ENCODE data around the gene KMT5B.

KMT5B gene

DNA sequence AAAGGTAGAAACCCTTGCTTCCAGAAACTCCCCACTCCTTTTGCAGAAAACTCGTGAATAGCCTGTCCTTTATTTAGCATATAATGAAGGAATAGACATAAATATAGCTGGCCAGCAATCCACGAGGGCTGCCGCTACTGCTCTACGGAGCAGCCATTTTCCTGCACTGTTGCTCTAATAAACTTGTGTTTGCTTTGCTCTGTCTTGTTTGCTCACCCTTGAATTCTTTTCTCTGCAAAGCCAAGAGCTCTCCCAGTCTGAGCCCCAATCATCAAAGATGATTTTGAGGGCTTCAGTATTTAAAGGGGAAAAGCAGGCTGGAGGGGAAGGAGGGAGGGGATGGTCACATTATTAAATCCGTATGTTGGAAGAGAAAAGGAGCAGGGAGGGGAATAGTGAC is 75.3 kb downstream of the KMT5B start (continued):
- TF ChIP-seq, protein P1, sequence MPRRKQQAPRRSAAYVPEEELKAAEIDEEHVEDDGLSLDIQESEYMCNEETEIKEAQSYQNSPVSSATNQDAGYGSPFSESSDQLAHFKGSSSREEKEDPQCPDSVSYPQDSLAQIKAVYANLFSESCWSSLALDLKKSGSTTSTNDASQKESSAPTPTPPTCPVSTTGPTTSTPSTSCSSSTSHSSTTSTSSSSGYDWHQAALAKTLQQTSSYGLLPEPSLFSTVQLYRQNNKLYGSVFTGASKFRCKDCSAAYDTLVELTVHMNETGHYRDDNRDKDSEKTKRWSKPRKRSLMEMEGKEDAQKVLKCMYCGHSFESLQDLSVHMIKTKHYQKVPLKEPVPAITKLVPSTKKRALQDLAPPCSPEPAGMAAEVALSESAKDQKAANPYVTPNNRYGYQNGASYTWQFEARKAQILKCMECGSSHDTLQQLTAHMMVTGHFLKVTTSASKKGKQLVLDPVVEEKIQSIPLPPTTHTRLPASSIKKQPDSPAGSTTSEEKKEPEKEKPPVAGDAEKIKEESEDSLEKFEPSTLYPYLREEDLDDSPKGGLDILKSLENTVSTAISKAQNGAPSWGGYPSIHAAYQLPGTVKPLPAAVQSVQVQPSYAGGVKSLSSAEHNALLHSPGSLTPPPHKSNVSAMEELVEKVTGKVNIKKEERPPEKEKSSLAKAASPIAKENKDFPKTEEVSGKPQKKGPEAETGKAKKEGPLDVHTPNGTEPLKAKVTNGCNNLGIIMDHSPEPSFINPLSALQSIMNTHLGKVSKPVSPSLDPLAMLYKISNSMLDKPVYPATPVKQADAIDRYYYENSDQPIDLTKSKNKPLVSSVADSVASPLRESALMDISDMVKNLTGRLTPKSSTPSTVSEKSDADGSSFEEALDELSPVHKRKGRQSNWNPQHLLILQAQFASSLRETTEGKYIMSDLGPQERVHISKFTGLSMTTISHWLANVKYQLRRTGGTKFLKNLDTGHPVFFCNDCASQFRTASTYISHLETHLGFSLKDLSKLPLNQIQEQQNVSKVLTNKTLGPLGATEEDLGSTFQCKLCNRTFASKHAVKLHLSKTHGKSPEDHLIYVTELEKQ (tag by site-specific recombination; IDR thresholded peaks at IDR 0.05; ENCODE audit: borderline replicate concordance): no peak
- TF ChIP-seq ZFP37 (tag by site-specific recombination; IDR thresholded peaks at IDR 0.05) (no peak), ZNF660 (tag by site-specific recombination; IDR thresholded peaks at IDR 0.05) (no peak)
- TF ChIP-seq, protein P2, sequence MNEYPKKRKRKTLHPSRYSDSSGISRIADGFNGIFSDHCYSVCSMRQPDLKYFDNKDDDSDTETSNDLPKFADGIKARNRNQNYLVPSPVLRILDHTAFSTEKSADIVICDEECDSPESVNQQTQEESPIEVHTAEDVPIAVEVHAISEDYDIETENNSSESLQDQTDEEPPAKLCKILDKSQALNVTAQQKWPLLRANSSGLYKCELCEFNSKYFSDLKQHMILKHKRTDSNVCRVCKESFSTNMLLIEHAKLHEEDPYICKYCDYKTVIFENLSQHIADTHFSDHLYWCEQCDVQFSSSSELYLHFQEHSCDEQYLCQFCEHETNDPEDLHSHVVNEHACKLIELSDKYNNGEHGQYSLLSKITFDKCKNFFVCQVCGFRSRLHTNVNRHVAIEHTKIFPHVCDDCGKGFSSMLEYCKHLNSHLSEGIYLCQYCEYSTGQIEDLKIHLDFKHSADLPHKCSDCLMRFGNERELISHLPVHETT (tag by site-specific recombination; IDR thresholded peaks at IDR 0.05): no peak

DNA sequence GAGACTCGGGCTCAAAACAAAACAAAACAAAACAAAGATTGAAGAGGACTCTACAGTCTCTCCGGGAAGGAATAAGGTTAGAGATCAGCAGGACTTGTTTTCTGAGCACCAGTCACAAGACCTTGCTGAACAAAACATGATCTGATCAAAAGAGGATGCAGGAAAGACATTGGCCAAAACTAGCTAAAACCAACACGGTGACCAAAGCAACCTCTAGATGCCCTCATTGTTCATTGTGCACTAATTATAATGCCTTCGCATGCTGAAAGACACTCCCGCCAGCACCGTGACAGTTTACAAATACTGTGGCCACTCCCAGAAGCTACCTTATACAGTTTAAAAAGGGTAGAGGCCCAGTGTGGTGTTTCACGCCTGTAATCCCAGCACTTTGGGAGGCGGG is 76.2 kb downstream of the KMT5B start:
- no peaks in the 10 kb centered on the region for H3K9me3 ChIP-seq (ENCODE audit: control insufficient read depth, insufficient read depth, low read depth, low read length)
- H3K4me1 ChIP-seq (ENCODE audit: control insufficient read depth, insufficient read depth, low read length): no peaks in the 10 kb centered on the region
- H3K36me3 ChIP-seq (ENCODE audit: control insufficient read depth in 2 of 2, insufficient read depth in 1 of 2, low read length in 2 of 2): no peaks in the 10 kb centered on the region
- CTCF ChIA-PET: interaction anchor here (0.6 kb wide), 1 partner anchor 11 kb away, joined by 3 read pairs; no protein-coding TSS in a partner anchor
- H3K27ac ChIP-seq (ENCODE audit: extremely low read depth, low read depth, low read length): no peak overlapping the region
- H3K4me3 ChIP-seq (ENCODE audit: low read depth, low read length): no peak overlapping the region
- TF ChIP-seq, protein P3, sequence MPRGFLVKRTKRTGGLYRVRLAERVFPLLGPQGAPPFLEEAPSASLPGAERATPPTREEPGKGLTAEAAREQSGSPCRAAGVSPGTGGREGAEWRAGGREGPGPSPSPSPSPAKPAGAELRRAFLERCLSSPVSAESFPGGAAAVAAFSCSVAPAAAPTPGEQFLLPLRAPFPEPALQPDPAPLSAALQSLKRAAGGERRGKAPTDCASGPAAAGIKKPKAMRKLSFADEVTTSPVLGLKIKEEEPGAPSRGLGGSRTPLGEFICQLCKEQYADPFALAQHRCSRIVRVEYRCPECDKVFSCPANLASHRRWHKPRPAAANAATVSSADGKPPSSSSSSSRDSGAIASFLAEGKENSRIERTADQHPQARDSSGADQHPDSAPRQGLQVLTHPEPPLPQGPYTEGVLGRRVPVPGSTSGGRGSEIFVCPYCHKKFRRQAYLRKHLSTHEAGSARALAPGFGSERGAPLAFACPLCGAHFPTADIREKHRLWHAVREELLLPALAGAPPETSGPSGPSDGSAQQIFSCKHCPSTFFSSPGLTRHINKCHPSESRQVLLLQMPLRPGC (tag by site-specific recombination; IDR thresholded peaks at IDR 0.05): no peak
- TF ChIP-seq OVOL3 (tag by site-specific recombination; IDR thresholded peaks at IDR 0.05) (no peak), SP7 (tag by site-specific recombination; IDR thresholded peaks at IDR 0.05) (no peak), ZNF23 (tag by site-specific recombination; IDR thresholded peaks at IDR 0.05; ENCODE audit: borderline replicate concordance) (no peak), ZNF138 (tag by site-specific recombination; IDR thresholded peaks at IDR 0.05; ENCODE audit: borderline replicate concordance) (no peak), SP2 (tag by site-specific recombination; IDR thresholded peaks at IDR 0.05) (no peak), ZNF311 (tag by site-specific recombination; IDR thresholded peaks at IDR 0.05; ENCODE audit: borderline replicate concordance) (no peak), ZFP69B (tag by site-specific recombination; IDR thresholded peaks at IDR 0.05) (no peak)
- TF ChIP-seq, protein P4, sequence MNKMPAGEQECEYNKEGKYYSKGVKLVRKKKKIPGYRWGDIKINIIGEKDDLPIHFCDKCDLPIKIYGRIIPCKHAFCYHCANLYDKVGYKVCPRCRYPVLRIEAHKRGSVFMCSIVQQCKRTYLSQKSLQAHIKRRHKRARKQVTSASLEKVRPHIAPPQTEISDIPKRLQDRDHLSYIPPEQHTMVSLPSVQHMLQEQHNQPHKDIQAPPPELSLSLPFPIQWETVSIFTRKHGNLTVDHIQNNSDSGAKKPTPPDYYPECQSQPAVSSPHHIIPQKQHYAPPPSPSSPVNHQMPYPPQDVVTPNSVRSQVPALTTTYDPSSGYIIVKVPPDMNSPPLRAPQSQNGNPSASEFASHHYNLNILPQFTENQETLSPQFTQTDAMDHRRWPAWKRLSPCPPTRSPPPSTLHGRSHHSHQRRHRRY (tag by site-specific recombination; IDR thresholded peaks at IDR 0.05): no peak
- TF ChIP-seq, protein P5, sequence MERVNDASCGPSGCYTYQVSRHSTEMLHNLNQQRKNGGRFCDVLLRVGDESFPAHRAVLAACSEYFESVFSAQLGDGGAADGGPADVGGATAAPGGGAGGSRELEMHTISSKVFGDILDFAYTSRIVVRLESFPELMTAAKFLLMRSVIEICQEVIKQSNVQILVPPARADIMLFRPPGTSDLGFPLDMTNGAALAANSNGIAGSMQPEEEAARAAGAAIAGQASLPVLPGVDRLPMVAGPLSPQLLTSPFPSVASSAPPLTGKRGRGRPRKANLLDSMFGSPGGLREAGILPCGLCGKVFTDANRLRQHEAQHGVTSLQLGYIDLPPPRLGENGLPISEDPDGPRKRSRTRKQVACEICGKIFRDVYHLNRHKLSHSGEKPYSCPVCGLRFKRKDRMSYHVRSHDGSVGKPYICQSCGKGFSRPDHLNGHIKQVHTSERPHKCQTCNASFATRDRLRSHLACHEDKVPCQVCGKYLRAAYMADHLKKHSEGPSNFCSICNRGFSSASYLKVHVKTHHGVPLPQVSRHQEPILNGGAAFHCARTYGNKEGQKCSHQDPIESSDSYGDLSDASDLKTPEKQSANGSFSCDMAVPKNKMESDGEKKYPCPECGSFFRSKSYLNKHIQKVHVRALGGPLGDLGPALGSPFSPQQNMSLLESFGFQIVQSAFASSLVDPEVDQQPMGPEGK (tag by site-specific recombination; IDR thresholded peaks at IDR 0.05): no peak
- POLR2A ChIA-PET: no interaction called here

Data from HEK293 (cell line).